H1 (cell line): ENCODE results near the gene CUL2. TPM values are rescaled to one million over a fixed set of nuclear protein-coding genes. Genes with fewer than 3 reads are reported as not detected.

Source experiments
- CTCF ChIA-PET: fragments of 300-600 bp; sonication (Branson Sonifier 250); formaldehyde crosslinking; loops from one replicate; lab custom pipeline; 2021; ENCODE audit not compliant: partially characterized antibody; lab: Charles Lee
- POLR2A ChIA-PET: fragments of 300-600 bp; sonication (Branson Sonifier 250); formaldehyde crosslinking; loops from one replicate; lab custom pipeline; 2021; ENCODE audit warnings: inconsistent platforms; ENCODE audit not compliant: partially characterized antibody; lab: Charles Lee
- DNase-seq, 2 experiments: peaks; one replicate each; pipeline versions ENCODE4 v3.0.0 to v3.0.0-alpha.2; 2010 to 2022; ENCODE audit warnings: low spot score in 2 of 2, low read depth in 1 of 2, mixed read lengths in 1 of 2
- FAIRE-seq: peaks from 2 replicates; lab custom pipeline; 2011; peaks lifted over from hg19 to GRCh38; lab: Jason Lieb, UNC
- H2AFZ ChIP-seq: 2 replicates; pipeline ENCODE4 v1.8.1; 2012; ENCODE audit warnings: low read length, inconsistent platforms
- H2AK5ac ChIP-seq: 2 replicates; pipeline ENCODE4 v1.6.1; 2013; ENCODE audit warnings: low read depth, low read length
- H2BK120ac ChIP-seq: replicated peaks from 2 replicates; pipeline ENCODE3; 2013; ENCODE audit warnings: low read depth, low read length, inconsistent platforms
- H2BK12ac ChIP-seq: 2 replicates; pipeline ENCODE4 v1.6.1; 2013; ENCODE audit warnings: low read depth, low read length
- H2BK15ac ChIP-seq: 2 replicates; pipeline ENCODE4 v1.6.1; 2013; ENCODE audit warnings: low read length
- H2BK20ac ChIP-seq: 2 replicates; pipeline ENCODE4 v1.6.1; 2013; ENCODE audit warnings: low read length
- H2BK5ac ChIP-seq: 2 replicates; pipeline ENCODE4 v1.6.1; 2013; ENCODE audit warnings: low read depth, low read length
- H3K14ac ChIP-seq: 2 replicates; pipeline ENCODE4 v1.6.1; 2013; ENCODE audit warnings: inconsistent platforms; ENCODE audit not compliant: insufficient read length
- H3K18ac ChIP-seq: 2 replicates; pipeline ENCODE4 v1.6.1; 2013; ENCODE audit warnings: low read length; ENCODE audit errors: extremely low read depth
- H3K23ac ChIP-seq: 2 replicates; pipeline ENCODE4 v1.6.1; 2013; ENCODE audit warnings: inconsistent platforms; ENCODE audit not compliant: insufficient read length
- H3K23me2 ChIP-seq: 2 replicates; pipeline ENCODE4 v1.6.1; 2013; ENCODE audit warnings: low read depth, low read length
- H3K27ac ChIP-seq: 2 replicates; pipeline ENCODE4 v1.6.1; 2011; ENCODE audit warnings: low read depth, low read length, inconsistent platforms
- H3K27me3 ChIP-seq, 4 experiments: replicated peaks in 1 of 4; 1 replicate in 1 of 4; 2 replicates in 3 of 4; pipeline versions ENCODE4 v1.6.1 to v1.8.1; 2011 to 2013; ENCODE audit warnings: low read length in 3 of 4, mild to moderate bottlenecking in 3 of 4, inconsistent platforms in 2 of 4, mixed read lengths in 2 of 4, moderate library complexity in 1 of 4; ENCODE audit not compliant: control insufficient read depth in 3 of 4, insufficient read depth in 3 of 4; ENCODE audit errors: extremely low read depth in 1 of 4
- H3K36me3 ChIP-seq, 4 experiments: 2 replicates each; pipeline versions ENCODE4 v1.6.1 to v1.8.1; 2011 to 2013; ENCODE audit warnings: mild to moderate bottlenecking in 4 of 4, low read length in 3 of 4, moderate library complexity in 2 of 4, control low read depth in 1 of 4, inconsistent platforms in 1 of 4; ENCODE audit not compliant: insufficient read depth in 4 of 4, control insufficient read depth in 2 of 4
- H3K4ac ChIP-seq: replicated peaks from 2 replicates; pipeline ENCODE3; 2013; ENCODE audit warnings: low read length, low read depth, mixed read lengths, inconsistent platforms; ENCODE audit not compliant: insufficient read length
- H3K4me1 ChIP-seq, 4 experiments: replicated peaks in 1 of 4; 1 replicate in 1 of 4; 2 replicates in 3 of 4; pipeline versions ENCODE4 v1.6.1 to v1.8.1; 2011 to 2013; ENCODE audit warnings: low read length in 3 of 4, inconsistent platforms in 2 of 4, mixed read lengths in 1 of 4; ENCODE audit not compliant: insufficient read depth in 4 of 4, control insufficient read depth in 3 of 4
- H3K4me2 ChIP-seq, 2 experiments: 2 replicates each; pipeline versions ENCODE4 v1.6.1 to v1.8.1; 2011 to 2013; ENCODE audit warnings: low read depth in 2 of 2, low read length in 2 of 2, control low read depth in 1 of 2, inconsistent platforms in 1 of 2, mild to moderate bottlenecking in 1 of 2; ENCODE audit not compliant: insufficient read depth in 1 of 2
- H3K4me3 ChIP-seq, 4 experiments: fragments of 200-600, 300-600 bp in 1 of 4; sonication (generic), shearing (Covaris generic), sonication (Bioruptor Twin) in 1 of 4; 2 replicates each; pipeline versions ENCODE4 v1.5.1 to v1.8.1; 2011 to 2016; ENCODE audit warnings: low read length in 4 of 4, low read depth in 3 of 4, control low read depth in 2 of 4, inconsistent platforms in 2 of 4, mild to moderate bottlenecking in 2 of 4, mixed read lengths in 1 of 4, moderate library complexity in 1 of 4; ENCODE audit not compliant: insufficient read depth in 2 of 4; ENCODE audit errors: extremely low read depth in 1 of 4
- H3K56ac ChIP-seq: replicated peaks from 2 replicates; pipeline ENCODE3; 2013; ENCODE audit warnings: low read depth, mild to moderate bottlenecking, mixed read lengths, low read length, inconsistent platforms; ENCODE audit not compliant: insufficient read length
- H3K79me1 ChIP-seq: 2 replicates; pipeline ENCODE4 v1.6.1; 2013; ENCODE audit warnings: low read depth, low read length, control low read depth
- H3K79me2 ChIP-seq, 2 experiments: 2 replicates each; pipeline versions ENCODE4 v1.6.1 to v1.8.1; 2012 to 2013; ENCODE audit warnings: low read length in 2 of 2, mild to moderate bottlenecking in 2 of 2, inconsistent platforms in 1 of 2; ENCODE audit not compliant: insufficient read depth in 2 of 2, control insufficient read depth in 1 of 2
- H3K9ac ChIP-seq, 4 experiments: replicated peaks in 1 of 4; 1 replicate in 1 of 4; 2 replicates in 3 of 4; pipeline versions ENCODE4 v1.6.1 to v1.8.1; 2011 to 2013; ENCODE audit warnings: low read depth in 3 of 4, low read length in 3 of 4, control low read depth in 2 of 4, mild to moderate bottlenecking in 2 of 4, moderate library complexity in 2 of 4, inconsistent platforms in 1 of 4; ENCODE audit errors: extremely low read depth in 1 of 4
- H3K9me3 ChIP-seq, 2 experiments: 2 replicates each; pipeline versions ENCODE4 v1.6.1 to v1.8.1; 2012 to 2013; ENCODE audit warnings: mild to moderate bottlenecking in 2 of 2, moderate library complexity in 2 of 2, control low read depth in 1 of 2, inconsistent platforms in 1 of 2, low read depth in 1 of 2, low read length in 1 of 2, mixed read lengths in 1 of 2; ENCODE audit not compliant: insufficient read depth in 2 of 2
- H4K20me1 ChIP-seq, 2 experiments: replicated peaks in 1 of 2; 2 replicates each; pipeline versions ENCODE3 to v1.8.1; 2011 to 2013; ENCODE audit warnings: inconsistent platforms in 2 of 2, low read length in 2 of 2, mild to moderate bottlenecking in 1 of 2; ENCODE audit not compliant: insufficient read depth in 2 of 2, control insufficient read depth in 1 of 2
- H4K5ac ChIP-seq: 2 replicates; pipeline ENCODE4 v1.6.1; 2013; ENCODE audit warnings: low read length, low read depth, mixed read lengths, inconsistent platforms; ENCODE audit not compliant: insufficient read length
- H4K8ac ChIP-seq: 2 replicates; pipeline ENCODE4 v1.8.0; 2013; ENCODE audit warnings: mild to moderate bottlenecking, moderate library complexity, low read length, inconsistent platforms; ENCODE audit not compliant: insufficient read depth; ENCODE audit errors: extremely low read depth
- H4K91ac ChIP-seq: replicated peaks from 2 replicates; pipeline ENCODE3; 2013; ENCODE audit warnings: low read length, mixed read lengths, inconsistent platforms; ENCODE audit not compliant: insufficient read length
- E2F6 ChIP-seq: IDR thresholded peaks from 2 replicates; pipeline ENCODE4 v1.6.1; 2012; ENCODE audit warnings: inconsistent platforms
- MAX ChIP-seq: IDR thresholded peaks from 2 replicates; pipeline ENCODE4 v1.6.1; 2012; ENCODE audit warnings: inconsistent platforms
- TCF12 ChIP-seq: IDR thresholded peaks from 2 replicates; pipeline ENCODE4 v1.6.1; 2011; ENCODE audit warnings: low read depth, mild to moderate bottlenecking, low read length
- YY1 ChIP-seq: IDR thresholded peaks from 2 replicates; pipeline ENCODE4 v1.6.1; 2011; ENCODE audit warnings: low read depth, mild to moderate bottlenecking, low read length
- WGBS, 2 experiments: shearing (Covaris generic) in 1 of 2; methylation state at CpG; one replicate each; pipeline versions ENCODE4 v1.1.6 to v1.1.7; 2013 to 2015; ENCODE audit warnings: low lambda C conversion rate in 2 of 2, mixed read lengths in 2 of 2, inconsistent platforms in 1 of 2, low coverage in 1 of 2, missing lambda C conversion rate in 1 of 2; ENCODE audit not compliant: insufficient replicate concordance in 2 of 2, insufficient coverage in 1 of 2, insufficient read length in 1 of 2; ENCODE audit errors: extremely low coverage in 1 of 2, missing lambda C conversion rate in 1 of 2; 5-methylcytosine and 5-hydroxymethylcytosine counted together
- polyA plus RNA-seq, 7 experiments: library from polyadenylated mRNA; depleted of rRNA in 3 of 7; stranded (reverse) in 5 of 7; unstranded in 2 of 7; fragments of >200 nt in 5 of 7; fragments of 200-250 nt in 2 of 7; gene quantifications; 1 replicate in 5 of 7; 2 replicates in 1 of 7; 4 replicates in 1 of 7; pipeline versions ENCODE4 v1.2.1 to v1.2.3, GENCODE V29; 2011 to 2013; ENCODE audit warnings: missing spikeins in 2 of 7, mixed read lengths in 2 of 7
- total RNA-seq: library from RNA; stranded (reverse); fragmentation: NEBNext Ultra II Directional; extraction: Animal tissue kit (Norgen Biotek cat#: 25700); gene quantifications from 2 replicates; pipeline ENCODE4 v1.2.1, GENCODE V29; 2021

CUL2 gene
- total and polyA plus RNA-seq, 2 of the 8 experiments (the other 6 are each of a cell fraction or from before 2014, with no cell fraction given), result 10.2 to 43.1 TPM

GRCh38 chr10:34996843-34997242 lies 93.3 kb downstream of the CUL2 start:
- Histone ChIP-seq H3K14ac (no peak overlapping the region), H2BK20ac (no peak overlapping the region), H2BK5ac (no peak overlapping the region), H4K20me1 (no peaks in the 10 kb centered on the region), H3K79me2 (no peaks in the 10 kb centered on the region), H4K5ac (no peak overlapping the region), H3K18ac (no peak overlapping the region), H2BK12ac (no peak overlapping the region), H3K27ac (no peak overlapping the region), H4K8ac (no peak overlapping the region), H2BK15ac (no peak overlapping the region), H3K4me1 (peaks cover 2 to 10% (median 5%) of the 10 kb centered on the region in 4 experiments; a peak in 4 of 7 replicates), H3K4me3 (no peak overlapping the region), H2BK120ac (no peak overlapping the region), H3K9me3 (no peaks in the 10 kb centered on the region), H2AFZ (no peak overlapping the region), H3K23me2 (no peaks in the 10 kb centered on the region; the same call in 1 of the 2 replicates), H3K4me2 (no peak overlapping the region), H3K9ac (no peak overlapping the region), H3K79me1 (no peaks in the 10 kb centered on the region), H3K27me3 (no peaks in the 10 kb centered on the region; a peak in 1 of 7 replicates), H3K56ac (no peak overlapping the region), H4K91ac (no peak overlapping the region), H2AK5ac (peak overlapping the region; percentile 59; the same call in 1 of the 2 replicates), H3K4ac (no peak overlapping the region), H3K36me3 (no peaks in the 10 kb centered on the region), H3K23ac (no peak overlapping the region)
- no peak for FAIRE-seq
- no peak for TF ChIP-seq YY1
- no peak for TF ChIP-seq TCF12
- peak; percentile 65 for TF ChIP-seq MAX
- TF ChIP-seq E2F6, result peak; percentile 41; the same call in 1 of the 2 replicates
- DNase-seq, result no peak
- ChIA-PET POLR2A (no interaction called here), CTCF (interaction anchor here (2.0 to 5.2 kb wide), 4 partner anchors 11 to 40 kb away, joined by 8 to 35 read pairs (median 22); no protein-coding TSS in a partner anchor)
- 82% methylated on average over 6 of the region's 6 CpGs; no CpG with 5 or more reads in 1 of the 2 experiments for WGBS, 2 experiments
